ENCODE data around the gene ZC3H7A.

GRCh38 chr16:11719762-11720161 lies 77.3 kb downstream of the ZC3H7A start:
- no peak for TF ChIP-seq CTCF (IDR thresholded peaks at IDR 0.05)
- TF ChIP-seq POLR2A (IDR thresholded peaks at IDR 0.05), result no peak

Data from vagina (tissue), 2 donors.